Right hindlimb (tissue), 1 donor: ENCODE data around the gene C8B.

Experiments used
- DNase-seq: peaks from one replicate; pipeline ENCODE4 v3.0.0-alpha.2; 2018

C8B gene

DNA sequence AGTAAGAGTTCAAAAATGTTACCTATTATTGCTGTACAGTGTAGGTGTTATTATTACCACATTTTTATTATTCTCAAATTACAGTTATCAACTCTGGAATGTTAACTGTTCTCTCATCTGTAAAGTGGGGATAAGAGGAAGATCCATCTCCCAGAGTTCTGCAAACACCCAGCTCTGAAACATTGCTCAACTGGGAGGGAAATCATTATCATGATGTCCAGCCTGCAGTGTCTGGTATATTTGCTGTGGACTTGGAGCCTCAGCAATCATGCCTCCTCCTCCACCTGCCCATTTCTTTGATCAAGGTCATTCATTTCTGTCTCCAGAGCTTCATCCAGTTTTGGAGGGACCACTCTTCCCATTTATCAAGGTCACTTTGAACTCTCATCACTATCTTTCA is 71.8 kb downstream of the C8B start:
- DNase-seq: no peak

DNA sequence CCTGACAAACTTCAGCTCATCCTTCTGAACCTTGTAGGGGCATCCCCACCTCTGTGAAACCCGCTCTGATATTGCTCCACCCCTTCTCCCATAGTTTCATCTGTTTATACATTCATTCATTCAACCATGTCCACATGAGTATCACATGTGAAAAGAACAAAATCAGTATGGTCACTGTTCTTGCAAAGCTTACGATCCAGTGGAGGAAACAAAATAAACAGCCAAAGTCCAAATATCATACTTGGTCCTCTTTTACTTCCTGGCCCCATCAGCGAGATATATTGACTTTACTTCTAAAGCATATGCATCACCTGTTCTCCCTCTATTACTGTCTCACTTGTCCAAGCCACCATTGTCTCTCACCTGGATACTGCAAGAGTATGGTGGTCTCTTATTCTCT is 75.6 kb downstream of the C8B start:
- DNase-seq: no peak

DNA sequence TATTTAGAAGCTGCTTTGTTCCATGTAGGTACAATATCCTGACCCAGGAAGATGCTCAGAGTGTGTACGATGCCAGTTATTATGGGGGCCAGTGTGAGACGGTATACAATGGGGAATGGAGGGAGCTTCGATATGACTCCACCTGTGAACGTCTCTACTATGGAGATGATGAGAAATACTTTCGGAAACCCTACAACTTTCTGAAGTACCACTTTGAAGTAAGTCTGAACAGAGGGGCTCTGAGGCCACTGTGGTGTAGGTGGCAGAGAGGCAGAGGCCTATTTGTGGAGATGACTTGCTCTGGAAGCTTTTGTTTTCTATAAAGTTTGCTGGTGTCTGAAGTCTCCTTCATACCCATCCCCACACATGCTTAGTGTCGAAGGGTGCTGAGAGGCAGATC is 84.4 kb downstream of the C8B start:
- no peak for DNase-seq

DNA sequence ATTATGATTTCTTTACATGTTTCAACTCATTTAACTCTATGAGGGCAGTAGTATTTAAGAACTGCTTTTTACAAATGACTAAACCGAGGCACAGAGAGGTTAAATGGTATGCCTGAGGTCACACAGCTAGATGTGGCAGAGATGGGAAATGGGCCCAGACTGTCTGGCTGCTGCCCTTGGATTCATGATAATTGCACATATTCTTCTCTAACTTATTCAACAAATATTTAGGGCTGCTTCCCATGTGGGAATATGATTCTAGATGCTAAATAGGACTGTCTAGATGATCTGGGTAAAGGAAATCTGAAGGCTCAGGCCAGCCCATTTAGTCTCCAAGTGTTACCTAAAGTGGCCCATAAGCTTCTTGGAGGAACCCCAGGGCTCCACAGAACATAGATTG is 85.0 kb downstream of the C8B start:
- DNase-seq: no peak
